ENCODE results near the gene IGFBP5. TPM values are rescaled to one million over a fixed set of nuclear protein-coding genes. Genes with fewer than 3 reads are reported as not detected.

Gene IGFBP5
- total RNA-seq, 1 donor from 2014 or later: not detected

DNA sequence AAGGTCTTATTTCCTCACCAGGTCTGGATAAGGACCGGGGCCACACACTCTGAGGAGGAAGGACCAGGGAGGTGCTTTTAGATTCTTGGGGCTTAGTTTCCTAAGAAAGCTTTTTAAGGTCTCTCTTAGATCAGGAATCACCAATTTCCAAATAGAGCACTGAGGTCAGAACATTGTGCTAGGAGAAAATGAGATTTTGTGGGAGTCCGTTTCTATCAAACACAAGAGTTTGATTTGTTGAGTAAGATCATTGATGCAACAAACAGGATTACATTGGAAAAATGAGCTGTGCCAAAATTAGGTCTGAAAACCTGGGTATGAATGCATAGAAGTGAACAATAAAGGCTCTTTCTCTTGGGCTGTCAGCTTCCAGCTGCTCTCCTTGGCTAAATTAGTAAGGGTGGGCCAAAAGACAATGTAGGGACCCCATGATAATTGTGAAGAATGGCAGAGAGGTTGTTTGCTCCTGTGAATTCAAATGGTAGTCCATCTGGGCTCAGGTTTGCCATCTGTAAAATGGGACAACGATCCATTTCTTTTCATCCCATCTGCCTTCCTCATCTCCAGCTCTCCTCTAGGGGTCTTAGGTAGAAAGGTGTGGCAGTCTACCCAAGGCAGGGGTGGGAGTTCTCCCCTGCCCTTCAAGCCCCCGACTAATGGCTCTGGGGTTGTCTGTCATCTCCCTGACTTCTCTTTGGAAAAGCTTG, 42.1 kb downstream of the IGFBP5 start:
- no peak overlapping the region for H3K27ac Mint-ChIP-seq
- no peak overlapping the region for H3K4me3 Mint-ChIP-seq (ENCODE audit: low read depth)
- no peaks in the 10 kb centered on the region for H3K36me3 Mint-ChIP-seq (ENCODE audit: low read depth)
- H3K4me1 Mint-ChIP-seq (ENCODE audit: low read depth): no peaks in the 10 kb centered on the region
- no peaks in the 10 kb centered on the region for H3K9me3 Mint-ChIP-seq
- intact Hi-C loops (cut with micrococcal nuclease): no loop called here
- peaks cover under 1% of the 10 kb centered on the region for H3K27me3 Mint-ChIP-seq (ENCODE audit: low read depth)
- no peak for DNase-seq (ENCODE audit: low spot score)

DNA sequence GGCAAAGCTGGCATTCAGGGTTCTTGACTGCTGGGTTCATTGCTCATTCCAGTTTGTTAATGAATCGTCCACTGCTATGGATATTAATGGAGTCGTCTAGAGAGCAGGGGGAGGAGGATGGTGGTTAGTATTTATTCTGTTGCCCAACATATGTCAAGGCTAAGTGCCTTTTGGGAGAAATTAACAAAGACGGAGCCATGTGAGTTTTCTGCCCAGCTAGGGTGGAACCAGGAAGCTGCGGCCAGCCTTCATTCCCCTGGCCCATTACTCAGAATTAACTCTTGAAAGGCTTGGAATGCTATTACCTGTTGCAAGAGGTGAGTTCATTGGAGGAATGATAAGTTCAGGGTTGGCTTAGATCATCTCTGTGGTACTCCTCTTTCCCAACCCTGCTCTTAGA, 42.8 kb downstream of the IGFBP5 start:
- no peak overlapping the region for H3K4me3 Mint-ChIP-seq (ENCODE audit: low read depth)
- intact Hi-C loops (cut with micrococcal nuclease): no loop called here
- no peaks in the 10 kb centered on the region for H3K9me3 Mint-ChIP-seq
- DNase-seq (ENCODE audit: low spot score): no peak
- H3K4me1 Mint-ChIP-seq (ENCODE audit: low read depth): no peaks in the 10 kb centered on the region
- H3K36me3 Mint-ChIP-seq (ENCODE audit: low read depth): peaks cover 4% of the 10 kb centered on the region
- peaks cover 4% of the 10 kb centered on the region for H3K27me3 Mint-ChIP-seq (ENCODE audit: low read depth)
- no peak overlapping the region for H3K27ac Mint-ChIP-seq

DNA sequence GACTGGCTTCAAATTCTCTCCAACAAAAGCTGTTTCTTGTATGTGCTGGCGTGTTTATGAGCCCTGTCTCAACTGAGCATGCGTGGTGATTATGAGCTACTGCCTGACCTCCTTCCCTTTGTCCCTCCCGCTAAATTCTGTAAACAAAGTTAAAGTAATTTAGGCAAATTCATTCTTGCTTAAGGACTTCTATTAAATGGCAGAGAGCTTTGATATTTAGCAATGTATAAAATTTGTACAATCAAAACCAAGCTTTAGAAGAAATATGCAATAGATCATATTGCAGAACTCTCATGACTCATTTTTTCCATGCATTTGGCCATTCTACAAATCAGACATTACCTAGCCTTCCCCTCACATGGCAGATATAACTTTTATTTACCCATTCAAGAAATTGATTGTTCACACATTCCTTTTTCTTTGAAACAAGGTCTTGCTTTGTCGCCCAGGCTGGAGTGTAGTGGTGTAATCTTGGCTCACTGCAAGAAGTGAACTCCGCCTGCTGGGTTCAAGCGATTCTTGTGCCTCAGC, 43.9 kb downstream of the IGFBP5 start:
- no peaks in the 10 kb centered on the region for H3K9me3 Mint-ChIP-seq
- peaks cover 4% of the 10 kb centered on the region for H3K27me3 Mint-ChIP-seq (ENCODE audit: low read depth)
- DNase-seq (ENCODE audit: low spot score): no peak
- peaks cover 4% of the 10 kb centered on the region for H3K36me3 Mint-ChIP-seq (ENCODE audit: low read depth)
- intact Hi-C loops (cut with micrococcal nuclease): no loop called here
- H3K4me1 Mint-ChIP-seq (ENCODE audit: low read depth): no peaks in the 10 kb centered on the region
- H3K27ac Mint-ChIP-seq: no peak overlapping the region
- H3K4me3 Mint-ChIP-seq (ENCODE audit: low read depth): no peak overlapping the region

DNA sequence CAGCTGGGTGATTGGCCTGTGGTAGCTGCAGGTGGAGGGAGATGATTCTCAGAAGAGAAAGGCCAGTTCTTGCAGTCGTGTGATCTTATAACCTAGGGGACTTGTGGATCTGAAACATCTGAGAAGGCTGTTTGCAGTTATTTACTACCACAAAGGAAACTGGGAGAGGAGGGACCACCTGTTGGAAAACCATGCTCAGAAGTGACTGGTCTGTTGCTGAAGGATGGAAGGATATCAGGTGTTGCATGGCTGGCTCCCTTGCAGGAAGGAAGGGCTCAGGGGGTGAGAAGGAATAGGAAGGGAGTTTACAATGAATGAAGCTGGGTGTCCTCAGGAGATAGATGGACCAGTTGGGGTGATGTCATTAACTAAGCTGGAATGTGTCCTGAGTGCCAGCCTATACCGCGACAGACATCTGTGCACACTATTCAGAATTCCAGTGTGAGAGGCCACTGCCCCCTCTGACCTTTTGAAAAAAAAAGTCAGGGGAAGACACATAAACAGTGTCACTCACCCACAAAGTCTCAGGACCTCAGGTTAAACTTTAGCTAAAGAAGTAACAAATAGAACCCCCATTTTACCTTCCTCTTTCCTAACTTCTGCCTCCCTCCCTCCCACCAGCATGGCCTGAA, 44.6 kb downstream of the IGFBP5 start:
- intact Hi-C loops (cut with micrococcal nuclease): no loop called here
- no peak for DNase-seq (ENCODE audit: low spot score)
- H3K27ac Mint-ChIP-seq: no peak overlapping the region

GRCh38 chr2:216649574-216649973, 45.8 kb downstream of the IGFBP5 start:
- Mint-ChIP-seq H3K27me3 (ENCODE audit: low read depth) (peaks cover 4% of the 10 kb centered on the region), H3K9me3 (no peaks in the 10 kb centered on the region), H3K4me3 (ENCODE audit: low read depth) (no peak overlapping the region), H3K36me3 (ENCODE audit: low read depth) (peaks cover 15% of the 10 kb centered on the region), H3K4me1 (ENCODE audit: low read depth) (peaks cover 2% of the 10 kb centered on the region), H3K27ac (no peak overlapping the region)
- no peak for DNase-seq (ENCODE audit: low spot score)
- intact Hi-C loops (cut with micrococcal nuclease): no loop called here

More for the DNA sequence above, 44.6 kb downstream of the IGFBP5 start:
- Mint-ChIP-seq H3K36me3 (ENCODE audit: low read depth) (peaks cover 7% of the 10 kb centered on the region), H3K4me1 (ENCODE audit: low read depth) (no peaks in the 10 kb centered on the region), H3K9me3 (no peaks in the 10 kb centered on the region), H3K4me3 (ENCODE audit: low read depth) (no peak overlapping the region), H3K27me3 (ENCODE audit: low read depth) (peaks cover 4% of the 10 kb centered on the region)

GRCh38 chr2:216648105-216648504, 47.2 kb downstream of the IGFBP5 start:
- no peaks in the 10 kb centered on the region for H3K9me3 Mint-ChIP-seq
- peaks cover 4% of the 10 kb centered on the region for H3K27me3 Mint-ChIP-seq (ENCODE audit: low read depth)
- intact Hi-C loops (cut with micrococcal nuclease): no loop called here
- no peak overlapping the region for H3K4me3 Mint-ChIP-seq (ENCODE audit: low read depth)
- H3K4me1 Mint-ChIP-seq (ENCODE audit: low read depth): peaks cover 3% of the 10 kb centered on the region
- peaks cover 20% of the 10 kb centered on the region for H3K36me3 Mint-ChIP-seq (ENCODE audit: low read depth)
- H3K27ac Mint-ChIP-seq: no peak overlapping the region
- no peak for DNase-seq (ENCODE audit: low spot score)

DNA sequence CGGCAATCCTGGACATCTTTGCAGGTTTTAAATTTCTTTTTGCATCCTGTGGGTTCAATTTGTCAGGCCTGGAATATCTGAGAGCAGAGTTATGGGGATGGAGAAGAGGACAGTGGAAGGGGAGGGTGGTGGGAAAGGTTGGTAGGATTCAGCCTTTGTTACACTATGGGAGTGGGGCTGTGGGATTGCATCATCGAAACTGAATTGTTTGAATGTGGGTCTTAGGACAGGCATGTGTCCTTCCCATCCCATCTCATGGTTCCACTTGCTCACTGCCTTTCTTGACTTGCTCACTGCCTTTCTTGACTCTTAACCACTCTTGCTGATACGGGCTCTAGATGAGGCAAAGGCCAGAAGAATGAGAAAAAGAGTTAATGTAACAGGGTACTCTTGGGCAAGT, 49.2 kb downstream of the IGFBP5 start:
- Mint-ChIP-seq H3K27me3 (ENCODE audit: low read depth) (peaks cover 4% of the 10 kb centered on the region), H3K4me3 (ENCODE audit: low read depth) (no peak overlapping the region), H3K36me3 (ENCODE audit: low read depth) (peaks cover 21% of the 10 kb centered on the region), H3K9me3 (no peaks in the 10 kb centered on the region), H3K27ac (no peak overlapping the region), H3K4me1 (ENCODE audit: low read depth) (peaks cover 3% of the 10 kb centered on the region)
- intact Hi-C loops (cut with micrococcal nuclease): no loop called here
- DNase-seq (ENCODE audit: low spot score): no peak

DNA sequence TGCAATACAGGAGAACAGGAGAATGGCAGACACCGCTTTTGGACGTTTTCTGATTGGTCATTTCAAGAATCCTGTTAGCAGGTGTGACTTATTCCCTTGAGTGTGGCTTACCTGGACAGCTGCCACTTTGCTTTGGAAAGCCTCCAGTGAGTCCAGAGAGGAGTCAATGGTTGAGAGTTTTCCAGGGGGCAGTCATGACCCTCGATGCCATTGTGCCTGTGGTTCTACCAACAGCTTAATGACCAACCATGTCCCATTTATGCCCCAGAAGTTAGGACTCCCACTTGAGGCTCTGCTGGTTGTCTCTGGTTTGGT, 49.8 kb downstream of the IGFBP5 start:
- Mint-ChIP-seq H3K36me3 (ENCODE audit: low read depth) (peaks cover 21% of the 10 kb centered on the region), H3K4me3 (ENCODE audit: low read depth) (no peak overlapping the region), H3K27ac (no peak overlapping the region), H3K4me1 (ENCODE audit: low read depth) (peaks cover 3% of the 10 kb centered on the region), H3K9me3 (no peaks in the 10 kb centered on the region), H3K27me3 (ENCODE audit: low read depth) (peaks cover 4% of the 10 kb centered on the region)
- DNase-seq (ENCODE audit: low spot score): no peak
- intact Hi-C loops (cut with micrococcal nuclease): no loop called here

DNA sequence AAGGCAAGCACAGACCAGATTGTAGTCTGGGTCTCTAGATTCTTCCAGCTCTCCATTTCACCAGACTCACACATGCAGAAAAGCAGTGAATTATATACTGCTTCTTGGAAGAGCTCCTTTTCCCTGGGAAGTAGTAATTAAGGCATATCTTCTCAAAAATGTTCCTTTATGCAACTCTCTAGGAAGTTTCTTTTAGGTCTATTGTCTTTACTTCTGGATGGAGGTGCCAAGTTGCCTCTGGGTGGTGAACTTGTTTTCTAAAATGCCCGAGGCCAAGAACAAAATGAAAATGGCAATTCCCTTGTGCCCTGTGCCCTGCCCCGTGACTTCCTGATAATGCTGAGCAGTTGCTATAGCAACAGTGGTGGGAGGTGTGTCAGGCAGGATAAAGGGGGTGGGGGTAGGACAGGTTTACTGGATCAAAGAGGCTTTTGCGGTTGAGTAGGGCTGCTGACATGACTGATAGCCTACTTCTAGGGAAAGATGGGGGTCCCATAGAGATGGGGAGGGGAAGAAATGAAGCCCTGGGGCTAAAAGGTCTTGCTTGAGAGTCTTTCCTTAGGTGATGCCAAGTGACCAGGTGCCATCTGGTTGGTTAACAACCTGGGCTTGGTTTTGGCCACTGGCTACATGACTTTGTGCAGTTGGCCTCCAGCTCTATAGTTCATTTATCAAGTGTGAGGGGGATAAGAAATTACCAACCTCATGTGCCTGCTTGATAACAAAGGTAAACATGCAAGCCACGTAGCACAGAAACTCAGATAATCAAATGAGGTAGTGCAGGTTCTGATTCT, 50.3 kb downstream of the IGFBP5 start:
- Mint-ChIP-seq H3K36me3 (ENCODE audit: low read depth) (peaks cover 21% of the 10 kb centered on the region), H3K9me3 (no peaks in the 10 kb centered on the region), H3K4me1 (ENCODE audit: low read depth) (peaks cover 3% of the 10 kb centered on the region), H3K27ac (no peak overlapping the region), H3K27me3 (ENCODE audit: low read depth) (peaks cover 4% of the 10 kb centered on the region), H3K4me3 (ENCODE audit: low read depth) (no peak overlapping the region)
- intact Hi-C loops (cut with micrococcal nuclease): no loop called here
- no peak for DNase-seq (ENCODE audit: low spot score)

GRCh38 chr2:216643986-216644659, 51.2 kb downstream of the IGFBP5 start:
- Mint-ChIP-seq H3K27me3 (ENCODE audit: low read depth) (peaks cover 4% of the 10 kb centered on the region), H3K9me3 (no peaks in the 10 kb centered on the region), H3K4me3 (ENCODE audit: low read depth) (no peak overlapping the region), H3K36me3 (ENCODE audit: low read depth) (peaks cover 21% of the 10 kb centered on the region), H3K27ac (no peak overlapping the region), H3K4me1 (ENCODE audit: low read depth) (peaks cover 3% of the 10 kb centered on the region)
- intact Hi-C loops (cut with micrococcal nuclease): no loop called here
- no peak for DNase-seq (ENCODE audit: low spot score)

GRCh38 chr2:216637472-216637871, 57.9 kb downstream of the IGFBP5 start:
- intact Hi-C loops (cut with micrococcal nuclease): no loop called here
- Mint-ChIP-seq H3K9me3 (no peaks in the 10 kb centered on the region), H3K27ac (no peak overlapping the region), H3K36me3 (ENCODE audit: low read depth) (peaks cover 12% of the 10 kb centered on the region), H3K27me3 (ENCODE audit: low read depth) (peaks cover 42% of the 10 kb centered on the region), H3K4me1 (ENCODE audit: low read depth) (peaks cover 31% of the 10 kb centered on the region), H3K4me3 (ENCODE audit: low read depth) (no peak overlapping the region)
- no peak for DNase-seq (ENCODE audit: low spot score)

DNA sequence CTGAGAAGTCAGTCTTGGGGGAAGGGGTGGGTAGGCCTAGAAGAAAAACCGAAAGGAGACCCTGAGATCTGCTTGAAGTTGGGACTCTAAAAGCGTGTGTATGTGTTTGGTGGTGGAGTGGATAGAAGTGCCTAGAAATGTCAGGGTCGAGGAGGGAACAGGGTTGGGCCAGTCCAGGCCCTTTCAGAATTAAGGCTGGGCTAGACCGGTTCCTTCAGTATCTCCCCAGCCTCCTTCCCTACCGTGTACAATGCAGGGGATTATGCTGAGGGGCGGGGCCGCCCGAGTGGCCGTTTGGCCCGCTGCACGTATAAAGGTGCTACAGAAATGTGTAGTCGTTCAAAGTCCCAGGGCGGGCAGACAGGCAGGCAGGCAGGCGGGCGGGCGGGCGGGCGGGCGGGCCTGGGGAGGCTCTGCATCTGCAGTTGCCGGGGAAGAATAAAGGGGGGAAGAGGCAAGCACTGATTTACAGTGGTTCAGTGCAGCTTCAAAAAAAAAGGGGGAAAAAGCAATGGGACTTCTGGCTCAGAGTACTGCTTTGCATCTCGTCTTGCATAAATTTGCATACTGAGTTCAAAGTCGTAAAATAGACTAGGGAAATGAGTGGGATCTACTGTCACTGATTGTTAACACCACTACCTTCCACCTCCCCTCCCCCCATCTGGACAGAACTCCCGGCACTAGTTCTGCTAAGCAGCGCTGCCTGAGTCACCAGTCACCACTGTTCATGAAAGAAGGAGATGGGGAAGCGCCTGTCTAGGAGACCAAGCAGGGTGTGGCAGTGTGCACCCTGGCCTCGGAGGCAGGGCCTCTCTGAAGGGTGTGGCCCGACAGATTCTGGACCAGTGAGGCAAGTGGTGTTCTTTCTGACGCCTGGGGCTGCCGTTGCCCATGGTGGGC, 58.5 kb downstream of the IGFBP5 start:
- no peak overlapping the region for H3K4me3 Mint-ChIP-seq (ENCODE audit: low read depth)
- H3K27ac Mint-ChIP-seq: no peak overlapping the region
- H3K4me1 Mint-ChIP-seq (ENCODE audit: low read depth): peaks cover 32% of the 10 kb centered on the region
- peaks cover 48% of the 10 kb centered on the region for H3K27me3 Mint-ChIP-seq (ENCODE audit: low read depth)
- intact Hi-C loops (cut with micrococcal nuclease): no loop called here
- H3K9me3 Mint-ChIP-seq: no peaks in the 10 kb centered on the region
- H3K36me3 Mint-ChIP-seq (ENCODE audit: low read depth): peaks cover 12% of the 10 kb centered on the region
- DNase-seq (ENCODE audit: low spot score): no peak
